Effector CD8-positive, alpha-beta T cell (primary cell): ENCODE data around the gene CELF1.

ENCODE experiments used
- DNase-seq: peaks from one replicate; lab custom pipeline; 2025; lab: John Stamatoyannopoulos, UW

Gene CELF1

DNA sequence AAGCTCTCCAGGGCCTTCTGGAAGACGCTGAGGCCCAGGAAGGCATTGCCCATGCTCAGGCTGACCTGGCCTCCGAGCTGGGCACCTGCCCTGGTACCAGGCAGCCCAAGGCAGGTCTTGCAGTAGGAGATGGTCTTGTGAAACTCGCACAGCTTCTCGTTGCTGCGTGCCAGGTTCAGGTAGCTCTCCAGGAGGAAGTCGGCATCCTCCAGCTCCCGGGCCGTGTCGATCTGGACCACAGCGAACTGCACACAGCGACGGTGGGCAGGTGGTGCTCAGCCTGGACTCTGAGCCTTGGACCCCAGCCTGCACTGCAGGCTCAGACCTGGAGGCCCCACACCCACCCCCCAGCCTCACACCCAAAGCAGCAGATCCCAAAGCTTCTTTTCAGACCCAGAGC lies 105.0 kb downstream of the CELF1 start:
- DNase-seq, result no peak

DNA sequence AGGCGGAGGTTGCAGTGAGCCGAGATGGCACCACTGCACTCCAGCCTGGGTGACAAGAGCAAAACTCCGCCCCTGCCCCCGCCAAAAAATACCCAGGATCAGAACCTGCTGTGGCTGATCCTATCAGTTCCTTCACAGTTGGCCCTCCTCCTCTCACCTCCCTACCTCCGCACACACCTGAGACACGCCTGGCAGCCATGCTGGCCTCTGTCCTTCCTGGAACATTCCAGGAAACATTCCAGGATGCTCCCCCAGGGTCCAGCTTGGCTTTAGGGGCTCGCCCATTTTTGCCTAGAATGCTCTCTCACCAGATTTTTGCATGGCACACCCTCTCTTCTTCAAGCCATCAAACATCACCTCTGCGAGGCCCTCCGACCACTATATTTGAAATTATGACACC lies 106.1 kb downstream of the CELF1 start:
- DNase-seq, result no peak

DNA sequence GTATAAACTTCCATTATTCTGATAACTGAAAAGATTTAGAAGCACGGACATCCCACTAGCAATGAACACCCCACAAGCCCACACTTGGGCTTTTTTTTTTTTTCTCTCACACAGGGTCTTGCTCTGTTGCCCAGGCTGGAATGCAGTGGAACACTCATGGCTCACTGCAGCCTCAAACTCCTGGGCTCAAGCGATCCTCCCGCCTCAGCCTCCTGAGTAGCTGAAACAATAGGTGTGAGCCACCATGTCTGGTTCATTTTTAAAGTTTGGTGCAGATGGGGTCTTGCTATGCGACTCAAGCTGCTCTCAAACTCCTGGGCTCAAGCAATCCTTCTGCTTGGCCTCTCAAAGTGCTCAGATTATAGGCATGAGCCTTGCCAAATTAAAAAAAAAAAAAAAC lies 107.1 kb downstream of the CELF1 start:
- no peak for DNase-seq

DNA sequence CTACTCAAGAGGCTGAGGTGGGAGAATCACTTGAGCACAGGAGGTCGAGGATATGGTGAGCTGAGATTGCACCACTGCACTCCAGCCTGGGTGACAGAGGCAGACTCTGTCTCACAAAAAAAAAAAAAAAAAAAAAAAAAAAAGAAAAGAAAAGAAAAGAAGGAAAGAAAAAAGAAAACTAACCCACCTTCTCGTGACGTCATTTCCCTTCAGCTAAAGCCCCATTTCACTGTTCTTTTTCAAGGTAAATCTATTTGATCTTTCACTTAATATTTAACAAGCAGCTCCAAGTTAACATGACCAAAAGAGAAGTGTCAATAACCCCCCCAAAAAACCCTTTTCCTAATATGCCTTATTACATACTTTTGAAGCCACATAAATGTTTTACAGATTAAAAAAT lies 109.1 kb downstream of the CELF1 start:
- no peak for DNase-seq

DNA sequence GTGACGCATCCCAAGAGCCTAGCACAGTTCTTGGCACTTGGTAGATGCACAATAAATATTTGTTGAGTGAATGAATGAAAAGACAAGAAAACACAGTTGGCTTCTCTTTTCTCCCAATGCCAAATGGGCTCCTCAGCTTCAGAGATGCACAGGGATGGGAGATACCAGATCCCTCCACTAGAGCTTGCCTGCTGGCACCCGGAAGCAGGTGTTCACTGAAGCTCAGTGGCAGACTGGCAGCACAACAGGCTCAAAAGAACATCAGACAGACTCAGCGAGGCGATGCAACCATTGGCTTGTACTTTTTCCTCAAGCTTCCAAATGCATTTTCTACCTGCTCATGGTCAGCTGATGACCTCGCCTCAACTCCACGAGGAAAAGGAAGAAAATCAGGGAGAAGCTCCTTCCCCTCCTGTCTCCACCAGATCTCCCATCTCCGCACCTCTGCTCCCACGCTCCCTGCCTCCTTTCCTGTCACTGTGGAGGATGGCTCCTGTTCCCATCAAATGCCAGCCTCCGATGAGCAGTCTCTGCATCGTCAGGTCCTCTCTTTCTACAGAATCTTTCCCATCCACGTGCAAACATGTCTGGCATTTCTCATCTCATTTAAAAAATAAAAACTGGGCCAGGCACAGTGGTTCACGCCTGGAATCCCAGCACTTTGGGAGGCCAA lies 109.8 kb downstream of the CELF1 start:
- DNase-seq, result no peak

DNA sequence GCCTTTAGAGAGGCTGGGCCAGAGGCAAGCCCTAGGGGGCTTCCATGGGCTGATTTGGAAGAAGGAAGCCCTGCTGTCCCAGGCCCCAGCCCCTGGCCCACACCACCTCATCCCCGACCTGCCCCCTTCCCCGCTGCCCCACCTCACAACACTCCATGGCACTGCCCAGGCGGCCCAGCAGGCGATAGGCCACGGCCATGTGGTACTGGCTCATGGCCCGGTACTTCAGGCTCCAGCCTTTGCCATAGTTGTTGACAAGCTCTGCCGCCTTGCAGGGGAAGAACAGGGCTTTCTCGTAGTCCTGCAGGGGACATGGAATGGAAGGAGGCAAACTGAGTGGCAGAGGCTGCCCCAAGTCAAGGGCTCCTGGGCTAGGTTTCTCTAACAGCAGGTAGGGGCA lies 110.4 kb downstream of the CELF1 start:
- DNase-seq, result no peak

DNA sequence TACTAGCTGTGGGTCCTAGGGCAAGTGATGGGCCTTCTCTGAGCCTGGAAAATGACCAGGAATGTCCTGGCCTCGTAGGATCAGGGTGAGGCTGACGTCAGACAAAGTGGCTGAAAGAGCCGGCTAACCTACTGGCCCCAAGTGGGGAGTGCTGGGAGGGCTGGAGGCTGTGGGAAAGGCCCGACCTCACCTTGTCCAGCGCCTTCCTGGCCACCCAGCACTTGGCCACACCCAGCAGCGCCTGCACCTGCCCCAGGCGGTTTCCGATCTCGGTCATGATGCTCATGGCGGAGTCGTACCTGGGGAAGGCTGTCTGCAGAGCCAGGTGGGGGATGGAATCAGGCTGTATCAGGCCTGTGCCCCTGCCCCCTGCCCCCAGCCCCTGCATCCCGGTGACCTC lies 111.5 kb downstream of the CELF1 start:
- no peak for DNase-seq

DNA sequence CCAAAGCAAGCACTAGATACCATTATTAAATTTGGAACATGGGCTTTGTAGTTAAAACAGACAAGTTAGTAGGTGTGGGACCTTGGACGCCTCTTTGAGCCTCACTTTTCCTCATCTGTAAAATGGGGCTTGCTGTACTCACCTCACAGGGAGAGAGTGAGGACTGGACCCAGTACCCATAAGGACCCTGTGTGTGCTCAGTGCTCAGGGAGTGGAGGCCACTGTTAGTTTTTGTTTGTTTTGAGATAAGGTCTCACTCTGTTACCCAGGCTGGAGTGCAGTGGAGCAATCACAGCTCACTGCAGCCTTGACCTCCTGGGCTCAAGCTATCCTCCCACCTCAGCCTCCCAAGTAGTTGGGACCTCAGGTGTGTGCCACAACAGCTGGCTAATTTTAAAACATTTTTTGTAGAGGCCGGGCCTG lies 112.9 kb downstream of the CELF1 start:
- DNase-seq, result no peak

DNA sequence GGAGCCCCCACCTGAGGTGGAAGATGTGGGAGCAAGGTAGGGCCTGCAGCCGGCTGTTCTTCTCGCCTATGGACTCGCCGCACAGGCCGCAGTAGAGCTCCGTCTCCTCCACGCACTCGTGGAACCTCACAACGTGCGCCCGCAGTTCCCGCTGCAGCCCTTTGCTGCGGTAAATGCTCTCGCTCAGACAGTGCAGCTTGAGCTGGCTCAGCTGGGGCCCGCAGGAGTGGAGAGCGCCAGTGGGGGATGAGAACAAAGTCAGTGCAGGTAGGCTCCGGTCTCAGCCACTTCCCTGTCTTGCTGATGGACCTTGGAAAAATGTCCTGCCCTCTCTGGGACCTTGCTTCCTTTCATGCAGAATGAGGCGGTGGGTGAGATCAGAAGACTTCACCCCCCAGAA lies 114.2 kb downstream of the CELF1 start:
- no peak for DNase-seq

DNA sequence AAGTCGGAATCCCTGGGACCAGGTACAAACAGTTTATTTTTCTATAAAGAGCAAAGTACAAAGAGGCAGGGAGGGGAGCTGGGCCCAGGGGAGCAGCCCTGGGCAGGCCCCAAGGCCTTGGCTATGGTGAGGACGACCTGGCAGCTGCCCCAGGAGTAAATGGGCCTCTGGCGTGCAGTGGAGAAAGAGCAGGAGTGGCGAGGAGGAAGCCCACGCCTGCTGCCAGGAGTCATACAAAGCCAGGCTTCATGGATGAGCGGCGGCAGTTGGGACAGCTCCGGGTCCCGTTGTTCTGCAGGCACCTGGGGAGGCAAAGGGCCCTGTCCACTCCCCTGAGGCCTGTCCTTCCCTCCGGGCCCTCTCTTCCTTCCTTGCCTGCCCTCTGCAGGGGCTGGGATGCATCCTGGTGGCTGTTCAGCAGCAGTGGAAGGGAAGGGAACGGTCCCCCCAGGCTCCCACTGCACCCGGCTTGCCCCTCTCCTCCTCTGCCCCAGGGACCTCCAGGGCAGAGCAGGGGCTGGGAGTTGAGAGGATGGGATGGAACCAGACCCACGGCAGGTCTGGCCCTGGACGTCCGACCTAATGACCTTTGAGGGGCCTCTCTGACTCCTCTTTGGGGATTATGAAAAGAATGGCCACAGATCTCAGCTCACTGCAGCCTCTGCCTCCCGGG lies 115.0 kb downstream of the CELF1 start:
- DNase-seq, result no peak

DNA sequence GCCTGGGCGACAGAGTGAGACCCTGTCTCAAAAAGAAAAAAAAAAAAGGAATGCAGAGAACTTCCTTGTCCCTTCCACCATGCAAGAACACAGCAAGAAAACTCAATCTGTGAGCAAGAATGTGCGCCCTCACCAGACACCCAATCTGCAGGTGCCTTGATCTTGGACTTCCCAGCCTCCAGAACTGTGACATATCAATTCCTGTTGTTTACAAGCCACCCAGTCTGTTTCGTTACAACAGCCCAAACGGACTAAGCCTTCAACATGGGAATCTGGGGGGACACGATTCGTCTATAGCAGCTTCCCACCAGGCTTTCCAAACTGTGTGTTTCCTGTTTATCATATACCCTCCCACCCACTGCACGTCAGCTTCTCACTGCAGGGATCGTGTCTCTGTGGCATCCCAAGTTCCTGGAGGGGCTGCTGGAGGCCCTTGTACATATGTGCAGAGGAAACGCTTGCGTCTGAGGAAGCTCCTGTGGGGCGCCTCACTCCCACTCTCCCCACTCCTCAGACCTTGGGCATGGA lies 115.7 kb downstream of the CELF1 start:
- no peak for DNase-seq

DNA sequence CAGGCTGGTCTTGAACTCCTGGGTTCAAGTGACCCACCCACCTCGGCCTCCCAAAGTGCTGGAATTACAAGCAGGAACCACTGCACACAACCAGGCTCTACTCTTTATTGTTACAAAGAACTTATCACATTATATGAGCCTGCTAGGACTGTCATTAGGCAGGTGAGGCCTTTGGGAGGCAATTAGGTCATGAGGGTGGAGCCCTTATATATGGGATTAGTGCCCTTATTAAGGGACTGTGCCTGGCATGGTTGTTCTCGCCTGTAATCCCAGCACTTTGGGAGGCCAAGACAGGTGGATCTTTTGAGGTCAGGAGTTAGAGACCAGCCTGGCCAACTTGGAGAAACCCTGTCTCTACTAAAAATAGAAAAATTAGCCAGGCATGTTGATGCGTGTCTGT lies 116.2 kb downstream of the CELF1 start:
- no peak for DNase-seq

DNA sequence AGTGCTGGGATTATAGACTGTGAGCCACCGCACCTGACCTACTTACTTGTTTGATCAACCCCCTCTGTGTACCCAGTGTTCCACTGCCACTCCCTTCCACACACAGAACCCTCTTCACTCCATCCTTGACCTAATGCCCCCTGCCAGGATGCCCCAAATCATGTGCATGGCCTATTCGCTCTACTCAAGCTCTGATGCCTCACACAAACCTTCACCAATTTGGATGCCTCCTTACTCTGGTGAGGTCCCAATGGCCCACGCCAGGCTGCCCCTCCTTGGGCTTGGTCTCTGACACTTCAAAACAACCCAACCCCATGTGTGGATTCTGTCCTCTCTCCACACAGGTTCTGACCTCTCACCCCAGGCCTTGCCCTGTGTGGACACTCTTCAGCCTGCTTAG lies 117.2 kb downstream of the CELF1 start:
- DNase-seq, result no peak

DNA sequence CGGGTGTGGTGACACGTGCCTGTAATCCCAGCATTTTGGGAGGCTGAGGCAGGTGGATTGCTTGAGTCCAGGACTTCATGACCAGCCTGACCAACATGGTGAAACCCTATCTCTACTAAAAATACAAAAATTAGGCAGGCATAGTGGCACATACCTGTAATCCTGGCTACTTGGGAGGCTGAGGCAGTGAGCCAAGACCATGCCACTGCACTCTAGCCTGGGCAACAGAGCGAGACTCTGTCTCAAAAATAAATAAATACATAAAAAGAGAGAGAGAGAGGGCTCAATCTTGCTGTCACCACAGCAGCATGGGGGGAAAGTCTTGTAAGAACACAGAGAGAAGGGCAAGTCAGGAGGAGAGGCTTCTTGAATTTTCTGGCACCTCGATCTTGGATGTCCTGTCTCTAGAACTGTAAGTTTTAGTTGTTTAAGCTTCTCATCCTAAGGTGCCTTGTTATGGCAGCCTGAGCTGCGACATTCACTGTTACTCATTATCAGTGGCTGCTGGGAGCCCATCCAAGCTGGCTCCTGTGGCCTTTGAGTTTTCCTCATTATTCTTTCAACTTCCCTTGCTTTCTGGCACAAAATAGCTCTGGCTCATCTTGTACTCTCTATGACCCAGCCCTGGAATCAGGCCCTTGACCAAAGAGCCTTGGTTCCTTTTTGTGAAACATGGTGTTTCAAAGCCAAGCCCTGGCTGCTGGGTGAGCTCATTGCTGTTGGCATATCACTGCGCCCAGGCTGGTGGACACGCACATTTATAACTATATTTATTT lies 118.7 kb downstream of the CELF1 start:
- DNase-seq, result no peak

DNA sequence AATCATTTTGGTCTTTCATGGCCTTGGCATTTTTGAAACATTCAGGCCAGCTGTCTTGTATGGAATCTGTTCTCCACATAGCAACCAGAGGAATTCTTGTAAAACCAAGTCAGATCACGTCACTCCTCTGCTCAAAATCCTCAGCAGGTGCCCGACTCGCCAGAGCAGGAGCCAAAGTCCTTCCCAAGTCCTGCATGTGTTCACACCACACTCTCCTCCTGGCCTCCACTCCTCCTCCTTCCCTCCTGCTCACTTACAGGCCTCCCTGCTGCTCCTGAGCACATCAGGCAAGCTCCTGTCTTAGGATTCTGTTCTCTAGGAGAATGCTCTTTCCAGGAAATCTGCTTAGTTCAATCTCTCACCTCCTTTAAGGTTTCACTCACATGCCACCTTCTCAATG lies 119.8 kb downstream of the CELF1 start:
- DNase-seq, result no peak

DNA sequence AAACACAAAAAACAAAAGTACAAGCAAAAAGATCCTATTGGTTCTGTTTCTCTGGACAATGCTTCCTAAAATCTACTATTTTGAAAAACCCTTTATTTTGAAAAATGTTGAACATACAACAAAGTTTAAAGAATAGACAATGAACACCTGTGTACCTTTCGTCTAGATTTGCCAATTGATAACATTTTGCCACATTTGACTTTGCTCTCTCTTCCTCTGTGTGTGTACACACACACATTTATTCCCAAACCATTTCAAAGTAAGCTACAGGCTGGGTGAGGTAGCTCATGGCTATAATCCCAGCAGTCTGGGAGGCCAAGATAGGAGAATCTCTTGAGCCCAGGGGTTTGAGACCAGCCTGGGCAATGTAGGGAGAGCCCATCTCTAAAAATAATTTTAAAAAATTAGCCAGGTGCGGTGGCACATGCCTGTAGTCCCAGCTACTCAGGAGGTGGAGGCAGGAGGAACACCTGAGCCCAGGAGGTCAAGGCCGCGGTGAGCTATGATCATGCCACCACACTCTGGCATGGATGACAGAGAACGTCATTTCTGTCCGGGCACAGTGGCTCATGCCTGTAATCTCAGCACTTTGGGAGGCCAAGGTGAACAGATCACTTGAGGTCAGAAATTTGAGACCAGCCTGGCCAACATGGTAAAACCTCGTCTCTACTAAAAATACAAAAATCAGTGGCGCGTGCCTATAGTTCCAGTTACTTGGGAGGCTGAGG lies 121.4 kb downstream of the CELF1 start:
- no peak for DNase-seq

DNA sequence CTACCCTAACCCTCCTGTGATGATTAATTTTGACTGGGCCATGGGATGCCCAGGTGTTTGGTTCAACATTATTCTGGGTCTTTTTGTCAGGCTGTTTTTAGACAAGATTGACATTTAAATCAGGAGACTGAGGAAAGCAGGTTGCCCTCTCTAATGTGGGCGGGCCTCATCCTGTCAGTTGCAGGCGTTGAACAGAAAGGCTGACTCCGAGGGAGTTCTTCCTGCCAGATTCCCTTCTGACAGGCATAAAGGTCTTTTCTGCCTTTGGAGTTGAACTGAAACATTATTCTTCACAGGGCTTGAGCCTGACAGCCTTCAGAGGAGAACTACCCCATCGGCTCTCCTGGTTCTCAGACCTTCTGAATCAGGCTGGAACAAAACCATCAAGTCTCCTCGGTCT lies 122.4 kb downstream of the CELF1 start:
- no peak for DNase-seq

DNA sequence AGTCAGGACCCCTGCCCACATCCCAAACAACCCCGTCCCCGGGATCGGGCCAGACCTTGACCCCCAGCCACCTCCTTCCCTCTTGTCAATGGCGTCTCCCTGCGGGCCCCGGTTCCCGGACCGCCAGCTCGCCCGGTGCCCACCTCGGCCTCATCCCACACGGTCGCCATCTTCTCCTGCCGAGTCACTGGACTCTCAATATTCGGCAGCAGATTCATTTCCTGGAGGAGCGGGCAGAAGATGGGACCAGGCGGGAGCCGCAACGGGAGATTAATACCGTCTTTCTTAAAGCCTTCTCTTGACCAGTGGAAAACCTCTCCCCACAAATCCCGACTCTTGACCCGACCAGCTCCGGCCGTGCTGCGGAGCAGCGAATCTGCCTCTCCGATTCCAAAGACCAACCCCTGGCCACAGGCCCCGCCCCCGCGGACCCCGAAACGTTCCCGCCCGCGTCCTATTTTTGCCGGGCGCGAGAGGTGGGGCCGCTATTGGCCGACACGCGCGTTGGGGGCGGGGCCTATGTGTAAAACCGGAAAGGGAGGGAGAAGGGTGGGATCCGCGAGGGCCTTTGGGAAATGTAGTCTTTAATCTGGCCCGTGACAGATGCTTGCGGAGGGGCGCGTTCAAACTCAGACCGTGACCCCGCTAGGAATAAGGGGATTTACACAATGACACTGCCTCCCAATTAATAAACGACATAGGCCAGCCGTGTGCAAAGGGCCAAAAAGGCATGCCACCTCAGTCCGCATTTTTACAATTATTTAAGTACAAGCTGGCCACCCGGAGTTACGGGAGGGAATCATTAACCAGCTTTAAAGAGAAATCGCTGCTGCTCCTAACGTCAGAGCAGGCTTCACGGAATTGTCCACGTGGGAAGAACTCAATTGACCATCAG lies 126.6 kb downstream of the CELF1 start, which contains the start of gene PSMC3:
TSS of gene PSMC3 (minus strand) at position 378 of the 895 bp plus-strand sequence. CDS start at position 218, 160 bp downstream.
- DNase-seq, result peak; percentile 99

DNA sequence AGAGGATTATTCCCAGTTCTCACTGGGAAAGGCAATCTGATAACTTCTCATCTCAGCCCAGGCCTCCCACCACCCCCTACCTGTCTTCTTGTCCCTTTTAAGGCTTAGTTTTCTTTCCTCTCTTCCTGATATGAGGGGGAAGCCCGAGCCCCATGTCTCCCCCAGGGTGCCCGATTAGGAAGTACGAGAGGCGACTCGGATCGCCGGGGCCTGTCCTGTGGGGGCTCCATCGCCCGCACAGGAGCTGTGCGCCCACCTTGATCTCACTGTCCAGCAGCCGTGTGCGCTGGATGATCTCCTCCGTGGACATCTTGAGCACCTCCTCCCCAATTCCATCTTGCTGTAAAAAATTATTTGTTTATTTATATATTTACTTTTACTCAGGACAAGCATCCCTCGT lies 127.3 kb downstream of the CELF1 start:
- DNase-seq, result no peak

DNA sequence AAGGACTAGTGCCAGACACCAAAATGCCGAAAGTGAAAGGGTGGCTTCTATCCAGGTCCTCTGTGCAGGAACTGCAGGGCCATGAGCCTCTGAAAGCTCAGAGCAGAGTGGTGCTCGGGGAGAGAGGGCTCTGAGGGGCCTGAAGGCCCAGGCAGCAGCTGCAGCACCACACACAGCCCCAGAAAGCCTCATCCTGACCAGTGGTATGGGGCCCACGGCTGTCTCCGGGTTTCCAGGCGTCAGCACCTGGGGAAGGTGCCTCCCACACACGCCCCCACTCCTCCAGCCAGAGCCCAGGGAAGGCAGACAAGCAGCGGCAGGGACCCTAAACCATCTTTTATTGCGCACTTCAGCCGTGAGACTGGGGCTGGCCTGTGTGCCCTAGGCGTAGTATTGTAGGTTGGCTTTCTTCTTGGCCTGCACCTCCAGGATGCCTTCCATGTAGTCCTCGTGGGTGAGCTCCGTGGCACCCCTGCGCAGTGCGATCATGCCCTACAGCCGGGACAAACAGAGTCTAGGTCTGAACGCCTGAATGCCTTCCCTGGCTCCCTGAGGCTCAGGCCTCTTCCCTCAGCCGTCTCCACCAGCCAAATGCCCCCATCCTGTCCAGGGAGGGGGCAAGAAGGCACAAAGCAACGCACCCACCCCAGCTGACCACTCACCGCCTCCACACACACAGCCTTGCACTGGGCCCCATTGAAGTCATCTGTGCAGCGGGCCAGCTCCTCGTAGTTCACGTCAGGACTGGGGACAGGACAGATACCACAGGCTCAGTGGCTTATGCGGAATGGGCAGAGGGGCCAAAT lies 134.3 kb downstream of the CELF1 start:
- DNase-seq, result no peak
